Endothelial cell of umbilical vein (primary cell): Measurements from ENCODE around the gene OR2H2. TPM values are rescaled to one million over a fixed set of nuclear protein-coding genes. Genes with fewer than 3 reads are reported as not detected.

Source experiments
- BruUV-seq: library from RNA; stranded (reverse); fragments of 400-500 nt; replicated peaks from 2 replicates; lab custom pipeline; 2021; lab: Mats Ljungman, UMichigan
- CTCF ChIA-PET: fragments of 300-600, 350-600 bp; sonication (Branson Sonifier 250); formaldehyde crosslinking; loops from one replicate; lab custom pipeline; 2021; ENCODE audit warnings: antibody characterized with exemption, inconsistent platforms; lab: Charles Lee
- POLR2A ChIA-PET: fragments of 300-600, 350-600 bp; sonication (Branson Sonifier 250); formaldehyde crosslinking; loops from one replicate; lab custom pipeline; 2021; ENCODE audit warnings: antibody characterized with exemption, inconsistent platforms; lab: Charles Lee
- DNase-seq: peaks from one replicate; pipeline ENCODE4 v3.0.0-alpha.2; 2011; ENCODE audit warnings: low read depth, low spot score
- FAIRE-seq: peaks from 2 replicates; lab custom pipeline; 2011; peaks lifted over from hg19 to GRCh38; lab: Jason Lieb, UNC
- H2AFZ ChIP-seq: 2 replicates; pipeline ENCODE4 v1.6.0; 2012; ENCODE audit warnings: low read depth, low read length, control low read depth, inconsistent platforms
- H3K27ac ChIP-seq: 2 replicates; pipeline ENCODE4 v1.5.1; 2011; ENCODE audit warnings: low read depth, mild to moderate bottlenecking, control low read depth, low read length, moderate library complexity; ENCODE audit not compliant: insufficient read depth
- H3K27me3 ChIP-seq, 2 experiments: 2 replicates each; pipeline versions ENCODE4 v1.6.0 to v1.6.1; 2011; ENCODE audit warnings: low read length in 2 of 2, mixed read lengths in 1 of 2; ENCODE audit not compliant: control insufficient read depth in 2 of 2, insufficient read depth in 2 of 2
- H3K36me3 ChIP-seq, 2 experiments: 2 replicates in 1 of 2; 3 replicates in 1 of 2; pipeline ENCODE4 v1.5.1; 2011; ENCODE audit warnings: low read length in 2 of 2, mild to moderate bottlenecking in 1 of 2, moderate library complexity in 1 of 2; ENCODE audit not compliant: control insufficient read depth in 2 of 2, insufficient read depth in 2 of 2; ENCODE audit errors: extremely low read depth in 1 of 2
- H3K4me1 ChIP-seq: 3 replicates; pipeline ENCODE4 v1.5.1; 2011; ENCODE audit warnings: mild to moderate bottlenecking, low read length; ENCODE audit not compliant: control insufficient read depth, insufficient read depth; ENCODE audit errors: extremely low read depth
- H3K4me2 ChIP-seq: 2 replicates; pipeline ENCODE4 v1.6.1; 2011; ENCODE audit warnings: low read length, control low read depth, mixed read lengths; ENCODE audit not compliant: insufficient read depth
- H3K4me3 ChIP-seq, 3 experiments: fragments of 200-600 bp in 1 of 3; sonication (generic), shearing (Covaris generic) in 1 of 3; replicated peaks in 1 of 3; 2 replicates each; pipeline ENCODE4 v1.5.1; 2011 to 2016; ENCODE audit warnings: control low read depth in 3 of 3, low read length in 3 of 3, mild to moderate bottlenecking in 2 of 3, inconsistent platforms in 1 of 3, low read depth in 1 of 3, moderate library complexity in 1 of 3; ENCODE audit not compliant: insufficient read depth in 1 of 3
- H3K79me2 ChIP-seq: 2 replicates; pipeline ENCODE4 v1.6.0; 2012; ENCODE audit warnings: low read length, inconsistent platforms; ENCODE audit not compliant: control insufficient read depth, insufficient read depth
- H3K9ac ChIP-seq: replicated peaks from 2 replicates; pipeline ENCODE3; 2011; ENCODE audit warnings: low read length, control low read depth; ENCODE audit not compliant: insufficient read depth; ENCODE audit errors: extremely low read depth
- H3K9me1 ChIP-seq: replicated peaks from 3 replicates; pipeline ENCODE4 v1.6.0; 2011; ENCODE audit warnings: mild to moderate bottlenecking, low read length; ENCODE audit not compliant: control insufficient read depth, insufficient read depth; ENCODE audit errors: extremely low read depth
- H3K9me3 ChIP-seq: replicated peaks from 2 replicates; pipeline ENCODE4 v1.5.1; 2012; ENCODE audit warnings: low read length, inconsistent platforms; ENCODE audit not compliant: control insufficient read depth, insufficient read depth
- H4K20me1 ChIP-seq: replicated peaks from 2 replicates; pipeline ENCODE3; 2011; ENCODE audit warnings: mild to moderate bottlenecking, low read length; ENCODE audit not compliant: control insufficient read depth, insufficient read depth; ENCODE audit errors: extremely low read depth
- POLR2A ChIP-seq: IDR thresholded peaks from 2 replicates; pipeline ENCODE4 v1.6.1; 2012; ENCODE audit warnings: low read depth, mild to moderate bottlenecking, control low read depth, low read length
- dilution Hi-C: fragments of 300-500 bp; cut with MboI; formaldehyde crosslinking; loops from one replicate; pipeline ENCODE4 v1.15.0; 2019; ENCODE audit warnings: low sequenced_read_pairs; ENCODE audit not compliant: extremely low pct_ligation_motif_present
- intact Hi-C: fragments of 100-400 bp; cut with micrococcal nuclease; formaldehyde crosslinking; loops from one replicate; pipeline ENCODE4 v1.10.0; 2022
- polyA plus RNA-seq, 4 experiments: library from polyadenylated mRNA; depleted of rRNA in 3 of 4; stranded (reverse) in 3 of 4; unstranded in 1 of 4; fragments of >200 nt; gene quantifications; 2 replicates each; pipeline versions ENCODE4 v1.2.1 to v1.2.3, GENCODE V29; 2011 to 2012; ENCODE audit warnings: missing spikeins in 1 of 4
- total RNA-seq: library from RNA; stranded (reverse); gene quantifications from 2 replicates; pipeline ENCODE4 v1.2.3, GENCODE V29; 2021
- TF ChIP-seq, protein P1 (sequence below), 2 donors: IDR thresholded peaks; 1 replicate in 1 of 2; 2 replicates in 1 of 2; pipeline ENCODE4 v1.5.1; 2011; ENCODE audit warnings: low read length in 2 of 2, mild to moderate bottlenecking in 2 of 2, moderate library complexity in 2 of 2, control low read depth in 1 of 2, inconsistent platforms in 1 of 2, low read depth in 1 of 2; ENCODE audit not compliant: insufficient read depth in 1 of 2; ENCODE audit errors: extremely low read depth in 1 of 2

The OR2H2 gene
- total and polyA plus RNA-seq, 2 donors (not counting 3 experiments of a cell fraction or from before 2014, with no cell fraction given) = not detected

DNA sequence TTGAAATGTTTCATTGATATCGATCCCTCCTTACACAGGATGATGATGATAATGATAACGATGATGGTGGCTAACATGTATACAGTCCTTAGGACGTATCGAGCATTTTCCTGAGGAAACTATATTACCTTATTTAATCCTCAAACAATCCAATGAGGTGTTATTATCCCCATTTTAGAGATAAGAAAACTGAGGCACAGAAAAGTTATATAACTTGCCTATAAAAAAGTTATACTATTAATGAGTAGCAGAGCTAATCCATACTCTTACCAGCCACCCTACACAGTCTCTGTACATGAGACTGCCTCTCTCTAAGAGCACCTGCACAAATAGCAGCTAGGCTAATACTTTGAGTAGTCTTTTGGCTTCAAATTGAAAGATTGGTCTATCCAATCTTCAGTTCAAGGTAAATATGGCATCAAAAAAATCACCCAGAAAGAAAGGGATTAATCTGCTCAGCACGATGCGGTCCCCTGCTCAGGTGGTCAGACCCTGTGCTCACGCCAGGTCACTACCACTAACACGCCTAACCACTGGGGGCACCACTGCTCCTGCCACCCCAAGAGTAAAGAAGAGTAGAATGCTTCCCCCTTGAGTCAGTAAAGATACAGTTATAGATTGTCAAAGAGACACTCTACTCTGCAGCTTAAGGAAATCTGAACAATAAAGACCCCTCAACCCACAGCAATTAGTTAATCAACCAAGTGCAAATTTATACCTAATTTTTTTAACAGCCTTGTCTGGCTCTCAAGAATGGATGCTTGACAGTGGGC, 33.0 kb downstream of the OR2H2 start:
- BruUV-seq = no TSS peak
- H3K36me3 ChIP-seq = peaks cover 7 to 18% of the 10 kb centered on the region in 2 experiments

More for the DNA sequence above, 33.0 kb downstream of the OR2H2 start:
- TF ChIP-seq POLR2A = no peak
- TF ChIP-seq, protein P1, sequence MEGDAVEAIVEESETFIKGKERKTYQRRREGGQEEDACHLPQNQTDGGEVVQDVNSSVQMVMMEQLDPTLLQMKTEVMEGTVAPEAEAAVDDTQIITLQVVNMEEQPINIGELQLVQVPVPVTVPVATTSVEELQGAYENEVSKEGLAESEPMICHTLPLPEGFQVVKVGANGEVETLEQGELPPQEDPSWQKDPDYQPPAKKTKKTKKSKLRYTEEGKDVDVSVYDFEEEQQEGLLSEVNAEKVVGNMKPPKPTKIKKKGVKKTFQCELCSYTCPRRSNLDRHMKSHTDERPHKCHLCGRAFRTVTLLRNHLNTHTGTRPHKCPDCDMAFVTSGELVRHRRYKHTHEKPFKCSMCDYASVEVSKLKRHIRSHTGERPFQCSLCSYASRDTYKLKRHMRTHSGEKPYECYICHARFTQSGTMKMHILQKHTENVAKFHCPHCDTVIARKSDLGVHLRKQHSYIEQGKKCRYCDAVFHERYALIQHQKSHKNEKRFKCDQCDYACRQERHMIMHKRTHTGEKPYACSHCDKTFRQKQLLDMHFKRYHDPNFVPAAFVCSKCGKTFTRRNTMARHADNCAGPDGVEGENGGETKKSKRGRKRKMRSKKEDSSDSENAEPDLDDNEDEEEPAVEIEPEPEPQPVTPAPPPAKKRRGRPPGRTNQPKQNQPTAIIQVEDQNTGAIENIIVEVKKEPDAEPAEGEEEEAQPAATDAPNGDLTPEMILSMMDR (IDR thresholded peaks at IDR 0.05; ENCODE audit: extremely low read depth in 1 of 2, insufficient read depth in 1 of 2, low read depth in 1 of 2, low read length in 2 of 2) = peak; percentile 5 to 9
- Histone ChIP-seq H3K4me3 (no peak overlapping the region), H3K9me1 (no peaks in the 10 kb centered on the region), H3K4me1 (no peaks in the 10 kb centered on the region), H2AFZ (no peak overlapping the region), H3K27ac (no peak overlapping the region), H3K79me2 (no peaks in the 10 kb centered on the region), H3K9ac (no peak overlapping the region), H4K20me1 (no peaks in the 10 kb centered on the region), H3K9me3 (no peaks in the 10 kb centered on the region), H3K4me2 (no peak overlapping the region), H3K27me3 (no peaks in the 10 kb centered on the region)
- DNase-seq (no peak), FAIRE-seq (no peak)
- intact Hi-C loops (no loop called here), dilution Hi-C loops (no loop called here)
- ChIA-PET POLR2A (no interaction called here), CTCF (interaction anchor here (0.7 to 1.5 kb wide), 3 partner anchors 8 to 36 kb away, joined by 3 to 7 read pairs (median 5); no protein-coding TSS in a partner anchor)
